HEK293 (cell line): ENCODE results near the gene SRRD.
A peak's percentile ranks its signal among the peaks of the same experiment; 100 is the strongest.
"Not testable (repeated sequence)": the region's sequence is repeated elsewhere in the genome, so short reads cannot be mapped to it uniquely, and the experiment has no call there.

ENCODE experiments used
- CTCF ChIA-PET: fragments of 350-600 bp; formaldehyde crosslinking; extraction: SDS; loops from one replicate; lab custom pipeline; 2021; ENCODE audit warnings: antibody characterized with exemption; lab: Yijun Ruan, JAX
- POLR2A ChIA-PET: fragments of 300-600 bp; formaldehyde crosslinking; extraction: SDS; loops from one replicate; lab custom pipeline; 2020; ENCODE audit warnings: antibody characterized with exemption, inconsistent platforms; lab: Yijun Ruan, JAX
- H3K27ac ChIP-seq: fragments of 200-500 bp; sonication (Bioruptor generic); 2 replicates; pipeline ENCODE4 v1.5.1; 2014; ENCODE audit warnings: low read depth, low read length, control low read depth, inconsistent platforms; ENCODE audit errors: extremely low read depth
- H3K36me3 ChIP-seq, 2 experiments: fragments of 200-500 bp in 1 of 2; sonication (Bioruptor generic) in 1 of 2; 1 replicate in 1 of 2; 2 replicates in 1 of 2; pipeline ENCODE4 v1.5.1; 2014 to 2017; ENCODE audit warnings: inconsistent platforms in 2 of 2, low read length in 2 of 2; ENCODE audit not compliant: control insufficient read depth in 2 of 2, insufficient read depth in 1 of 2
- H3K4me1 ChIP-seq: fragments of 200-500 bp; sonication (Bioruptor generic); 2 replicates; pipeline ENCODE4 v1.5.1; 2014; ENCODE audit warnings: mild to moderate bottlenecking, low read length, inconsistent platforms; ENCODE audit not compliant: control insufficient read depth, insufficient read depth
- H3K4me3 ChIP-seq: 2 replicates; pipeline ENCODE4 v1.5.1; 2011; ENCODE audit warnings: low read depth, mild to moderate bottlenecking, control low read depth, low read length, moderate library complexity
- H3K9me3 ChIP-seq: fragments of 200-500 bp; sonication (Bioruptor generic); 2 replicates; pipeline ENCODE4 v1.5.1; 2014; ENCODE audit warnings: low read depth, low read length, inconsistent platforms; ENCODE audit not compliant: control insufficient read depth, insufficient read depth
- BCL11B ChIP-seq: fragments of 450-650 bp; formaldehyde crosslinking; IDR thresholded peaks from 2 replicates; pipeline ENCODE4 v1.5.1; 2016; ENCODE audit warnings: low read depth, missing biosample characterization, missing genetic modification characterization
- GFI1B ChIP-seq: fragments of 450-650 bp; formaldehyde crosslinking; IDR thresholded peaks from 2 replicates; pipeline ENCODE4 v1.5.1; 2016; ENCODE audit warnings: missing biosample characterization, missing genetic modification characterization
- HOXC10 ChIP-seq: sonication (generic); formaldehyde crosslinking; IDR thresholded peaks from 2 replicates; pipeline ENCODE4 v1.8.1; 2023; ENCODE audit warnings: mild to moderate bottlenecking, missing genetic modification reagents
- KLF1 ChIP-seq: fragments of 450-650 bp; formaldehyde crosslinking; IDR thresholded peaks from 2 replicates; pipeline ENCODE4 v1.5.1; 2016; ENCODE audit warnings: missing biosample characterization, missing genetic modification characterization
- KLF8 ChIP-seq: fragments of 450-650 bp; formaldehyde crosslinking; IDR thresholded peaks from 2 replicates; pipeline ENCODE4 v1.5.1; 2016; ENCODE audit warnings: missing biosample characterization, missing genetic modification characterization
- MEIS1 ChIP-seq: sonication (generic); formaldehyde crosslinking; IDR thresholded peaks from 2 replicates; pipeline ENCODE4 v1.8.1; 2022; ENCODE audit warnings: missing genetic modification reagents, mild to moderate bottlenecking, borderline replicate concordance
- SP3 ChIP-seq: fragments of 450-650 bp; formaldehyde crosslinking; IDR thresholded peaks from 2 replicates; pipeline ENCODE4 v1.5.1; 2016; ENCODE audit warnings: missing biosample characterization, missing genetic modification characterization
- TRIM28 ChIP-seq: IDR thresholded peaks from 2 replicates; pipeline ENCODE4 v1.6.1; 2011; ENCODE audit warnings: low read length, control low read depth, borderline replicate concordance
- ZBTB20 ChIP-seq: fragments of 450-650 bp; formaldehyde crosslinking; IDR thresholded peaks from 2 replicates; pipeline ENCODE4 v1.5.1; 2016; ENCODE audit warnings: missing biosample characterization, missing genetic modification characterization
- ZNF121 ChIP-seq: fragments of 450-650 bp; formaldehyde crosslinking; IDR thresholded peaks from 2 replicates; pipeline ENCODE4 v1.5.1; 2016; ENCODE audit warnings: missing biosample characterization, missing genetic modification characterization
- ZNF211 ChIP-seq: fragments of 450-650 bp; formaldehyde crosslinking; IDR thresholded peaks from 2 replicates; pipeline ENCODE4 v1.5.1; 2016; ENCODE audit warnings: low read depth, missing biosample characterization, missing genetic modification characterization
- ZNF221 ChIP-seq: fragments of 450-650 bp; formaldehyde crosslinking; IDR thresholded peaks from 2 replicates; pipeline ENCODE4 v1.5.1; 2017; ENCODE audit warnings: missing biosample characterization, missing genetic modification characterization, borderline replicate concordance
- ZNF302 ChIP-seq: fragments of 450-650 bp; formaldehyde crosslinking; IDR thresholded peaks from 2 replicates; pipeline ENCODE4 v1.5.1; 2016; ENCODE audit warnings: missing biosample characterization, missing genetic modification characterization, low read depth
- ZNF324 ChIP-seq: fragments of 450-650 bp; formaldehyde crosslinking; IDR thresholded peaks from 2 replicates; pipeline ENCODE4 v1.5.1; 2016; ENCODE audit warnings: missing biosample characterization, missing genetic modification characterization
- ZNF404 ChIP-seq: fragments of 450-650 bp; formaldehyde crosslinking; IDR thresholded peaks from 2 replicates; pipeline ENCODE4 v1.5.1; 2017; ENCODE audit warnings: missing biosample characterization, missing genetic modification characterization
- ZNF558 ChIP-seq: fragments of 450-650 bp; formaldehyde crosslinking; IDR thresholded peaks from 2 replicates; pipeline ENCODE4 v1.5.1; 2016; ENCODE audit warnings: missing biosample characterization, missing genetic modification characterization
- ZNF654 ChIP-seq: fragments of 450-650 bp; formaldehyde crosslinking; IDR thresholded peaks from 2 replicates; pipeline ENCODE4 v1.5.1; 2016; ENCODE audit warnings: low read depth, missing biosample characterization, missing genetic modification characterization
- ZNF660 ChIP-seq: fragments of 450-650 bp; IDR thresholded peaks from 2 replicates; pipeline ENCODE4 v1.5.1; 2018; ENCODE audit warnings: missing biosample characterization, mild to moderate bottlenecking, missing genetic modification characterization
- ZXDB ChIP-seq: fragments of 450-650 bp; formaldehyde crosslinking; IDR thresholded peaks from 2 replicates; pipeline ENCODE4 v1.5.1; 2016; ENCODE audit warnings: missing biosample characterization, missing genetic modification characterization
- TF ChIP-seq, protein P1 (sequence below): fragments of 450-650 bp; formaldehyde crosslinking; IDR thresholded peaks from 2 replicates; pipeline ENCODE4 v1.5.1; 2017; ENCODE audit warnings: missing biosample characterization, missing genetic modification characterization
- TF ChIP-seq, protein P2 (sequence below): fragments of 450-650 bp; formaldehyde crosslinking; IDR thresholded peaks from 2 replicates; pipeline ENCODE4 v1.5.1; 2016; ENCODE audit warnings: missing biosample characterization, missing genetic modification characterization
- TF ChIP-seq, protein P3 (sequence below): fragments of 450-650 bp; formaldehyde crosslinking; IDR thresholded peaks from 2 replicates; pipeline ENCODE4 v1.5.1; 2017; ENCODE audit warnings: missing biosample characterization, missing genetic modification characterization

SRRD gene

DNA sequence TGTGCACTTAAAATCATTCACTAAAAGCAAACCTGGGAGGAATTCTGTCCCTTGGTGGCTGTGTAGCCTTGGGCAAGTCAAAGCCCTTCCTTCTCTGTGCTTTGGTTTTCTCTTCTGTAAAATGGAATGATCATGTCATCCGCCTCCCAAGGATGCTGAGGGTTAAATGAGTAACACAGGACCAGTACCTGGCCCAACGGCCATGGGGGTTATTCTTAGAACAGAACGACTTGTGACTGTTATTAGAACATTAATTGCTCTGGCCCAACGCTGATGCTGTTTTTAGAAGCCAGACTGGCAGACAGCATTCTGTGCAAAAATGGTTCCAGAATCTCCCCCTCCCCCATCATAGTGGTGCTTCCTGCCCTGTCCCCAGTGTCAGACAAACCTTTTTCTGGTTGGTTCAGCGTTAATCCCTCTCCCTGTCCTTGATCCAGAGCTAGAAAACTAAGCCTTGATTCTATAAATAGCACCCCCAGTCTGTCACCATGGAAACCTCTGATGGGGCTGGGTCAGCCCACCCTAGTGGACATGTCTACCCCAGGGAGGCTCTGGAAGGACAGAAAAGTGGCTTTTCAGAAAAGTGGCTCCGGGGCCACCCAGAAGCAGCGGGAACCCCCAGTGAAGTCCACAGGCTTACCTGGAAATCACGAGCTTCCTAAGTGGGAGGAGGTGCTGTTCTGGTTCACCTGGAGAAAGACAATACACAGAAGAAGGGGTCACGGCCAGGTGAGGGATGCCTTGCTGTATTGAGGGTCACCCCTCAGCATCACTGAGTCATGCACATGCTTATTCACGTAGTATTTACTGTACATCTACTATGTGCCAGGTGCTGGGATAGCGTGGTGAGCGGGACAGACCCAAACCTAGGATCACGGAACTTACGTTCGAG, 44.1 kb downstream of the SRRD start:
- Histone ChIP-seq H3K27ac (no peak overlapping the region), H3K9me3 (no peaks in the 10 kb centered on the region), H3K4me3 (no peak overlapping the region), H3K4me1 (no peaks in the 10 kb centered on the region), H3K36me3 (peaks cover 5 to 30% of the 10 kb centered on the region in 2 experiments; a peak in 2 of 3 replicates)
- POLR2A ChIA-PET = no interaction called here
- CTCF ChIA-PET = interaction anchor here (0.6 kb wide), 1 partner anchor 116 kb away, joined by 3 read pairs; no protein-coding TSS in a partner anchor
- TF ChIP-seq, protein P1, sequence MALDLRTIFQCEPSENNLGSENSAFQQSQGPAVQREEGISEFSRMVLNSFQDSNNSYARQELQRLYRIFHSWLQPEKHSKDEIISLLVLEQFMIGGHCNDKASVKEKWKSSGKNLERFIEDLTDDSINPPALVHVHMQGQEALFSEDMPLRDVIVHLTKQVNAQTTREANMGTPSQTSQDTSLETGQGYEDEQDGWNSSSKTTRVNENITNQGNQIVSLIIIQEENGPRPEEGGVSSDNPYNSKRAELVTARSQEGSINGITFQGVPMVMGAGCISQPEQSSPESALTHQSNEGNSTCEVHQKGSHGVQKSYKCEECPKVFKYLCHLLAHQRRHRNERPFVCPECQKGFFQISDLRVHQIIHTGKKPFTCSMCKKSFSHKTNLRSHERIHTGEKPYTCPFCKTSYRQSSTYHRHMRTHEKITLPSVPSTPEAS (tag by site-specific recombination) = no peak
- TF ChIP-seq GFI1B (tag by site-specific recombination) (no peak), KLF8 (tag by site-specific recombination) (no peak), ZNF121 (tag by site-specific recombination) (no peak), ZBTB20 (tag by site-specific recombination) (no peak), ZNF660 (no peak), MEIS1 (no peak), HOXC10 (no peak), SP3 (tag by site-specific recombination) (no peak), BCL11B (no peak), ZNF324 (no peak), ZNF558 (no peak), ZNF654 (tag by site-specific recombination) (no peak), ZNF211 (tag by site-specific recombination) (no peak), TRIM28 (no peak), KLF1 (tag by site-specific recombination) (no peak), ZNF221 (tag by site-specific recombination) (no peak), ZXDB (tag by site-specific recombination) (no peak), ZNF404 (tag by site-specific recombination) (no peak)

DNA sequence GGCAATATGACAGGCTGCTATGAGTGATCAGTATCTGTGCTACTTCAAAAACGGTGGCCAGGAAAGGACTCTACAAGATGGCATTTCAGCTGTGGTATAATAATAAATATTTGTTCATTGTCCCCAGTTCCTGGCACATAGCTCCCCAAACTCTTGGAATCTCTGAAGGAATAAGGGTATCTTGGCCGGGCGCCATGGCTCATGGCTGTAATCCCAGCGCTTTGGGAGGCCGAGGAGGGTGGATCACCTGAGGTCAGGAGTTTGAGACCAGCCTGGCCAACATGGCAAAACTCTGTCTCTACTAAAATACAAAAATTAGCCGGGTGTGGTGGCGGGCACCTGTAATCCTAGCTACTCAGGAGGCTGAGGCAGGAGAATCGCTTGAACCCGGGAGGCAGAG, 44.8 kb downstream of the SRRD start:
- CTCF ChIA-PET = interaction anchor here (0.9 kb wide), 1 partner anchor 67 kb away, joined by 4 read pairs; no protein-coding TSS in a partner anchor
- POLR2A ChIA-PET, H3K4me1 ChIP-seq: not testable (repeated sequence)

DNA sequence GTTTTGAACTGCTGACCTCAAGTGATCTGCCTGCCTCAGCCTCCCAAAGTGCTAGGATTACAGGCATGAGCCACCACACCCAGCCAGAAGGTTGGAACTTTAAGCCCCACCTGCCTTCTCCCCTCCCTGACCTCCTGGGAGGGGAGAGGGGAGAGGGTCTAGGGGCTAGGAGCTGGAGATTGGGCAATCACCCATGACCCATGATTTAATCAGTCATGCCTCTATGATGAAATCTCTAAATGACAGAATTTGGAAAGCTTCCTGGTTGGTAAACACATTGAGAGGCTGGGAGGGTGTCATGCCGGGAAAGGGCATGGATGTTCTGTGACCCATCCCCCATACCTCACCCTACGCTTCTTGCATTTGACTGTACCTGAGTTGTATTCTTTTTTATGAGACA, 45.7 kb downstream of the SRRD start:
- no peak for TF ChIP-seq ZNF302 (tag by site-specific recombination)
- TF ChIP-seq, protein P2, sequence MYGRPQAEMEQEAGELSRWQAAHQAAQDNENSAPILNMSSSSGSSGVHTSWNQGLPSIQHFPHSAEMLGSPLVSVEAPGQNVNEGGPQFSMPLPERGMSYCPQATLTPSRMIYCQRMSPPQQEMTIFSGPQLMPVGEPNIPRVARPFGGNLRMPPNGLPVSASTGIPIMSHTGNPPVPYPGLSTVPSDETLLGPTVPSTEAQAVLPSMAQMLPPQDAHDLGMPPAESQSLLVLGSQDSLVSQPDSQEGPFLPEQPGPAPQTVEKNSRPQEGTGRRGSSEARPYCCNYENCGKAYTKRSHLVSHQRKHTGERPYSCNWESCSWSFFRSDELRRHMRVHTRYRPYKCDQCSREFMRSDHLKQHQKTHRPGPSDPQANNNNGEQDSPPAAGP (tag by site-specific recombination) = 0 out of 2 replicates have a peak, but pooled peaks have one; percentile 24
- TF ChIP-seq, protein P3, sequence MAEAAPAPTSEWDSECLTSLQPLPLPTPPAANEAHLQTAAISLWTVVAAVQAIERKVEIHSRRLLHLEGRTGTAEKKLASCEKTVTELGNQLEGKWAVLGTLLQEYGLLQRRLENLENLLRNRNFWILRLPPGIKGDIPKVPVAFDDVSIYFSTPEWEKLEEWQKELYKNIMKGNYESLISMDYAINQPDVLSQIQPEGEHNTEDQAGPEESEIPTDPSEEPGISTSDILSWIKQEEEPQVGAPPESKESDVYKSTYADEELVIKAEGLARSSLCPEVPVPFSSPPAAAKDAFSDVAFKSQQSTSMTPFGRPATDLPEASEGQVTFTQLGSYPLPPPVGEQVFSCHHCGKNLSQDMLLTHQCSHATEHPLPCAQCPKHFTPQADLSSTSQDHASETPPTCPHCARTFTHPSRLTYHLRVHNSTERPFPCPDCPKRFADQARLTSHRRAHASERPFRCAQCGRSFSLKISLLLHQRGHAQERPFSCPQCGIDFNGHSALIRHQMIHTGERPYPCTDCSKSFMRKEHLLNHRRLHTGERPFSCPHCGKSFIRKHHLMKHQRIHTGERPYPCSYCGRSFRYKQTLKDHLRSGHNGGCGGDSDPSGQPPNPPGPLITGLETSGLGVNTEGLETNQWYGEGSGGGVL (tag by site-specific recombination) = peak; percentile 88
- ChIA-PET CTCF (interaction anchor here (0.9 kb wide), 1 partner anchor 68 kb away, joined by 4 read pairs; no protein-coding TSS in a partner anchor), POLR2A (no interaction called here)
- no peaks in the 10 kb centered on the region for H3K4me1 ChIP-seq
- no peaks in the 10 kb centered on the region for H3K9me3 ChIP-seq
- H3K4me3 ChIP-seq = no peak overlapping the region
- peaks cover 5 to 29% of the 10 kb centered on the region in 2 experiments; a peak in 2 of 3 replicates for H3K36me3 ChIP-seq
- H3K27ac ChIP-seq = no peak overlapping the region

More for the DNA sequence above, 44.8 kb downstream of the SRRD start:
- not testable (repeated sequence) for H3K4me3 ChIP-seq, H3K27ac ChIP-seq, H3K9me3 ChIP-seq
- peaks cover 5 to 30% of the 10 kb centered on the region in 2 experiments; a peak in 2 of 3 replicates for H3K36me3 ChIP-seq
